GM18907 (cell line): ENCODE data around the gene MYO1A.
A peak's percentile ranks its signal among the peaks of the same experiment; 100 is the strongest.

ENCODE experiments used
- ATAC-seq: cut with Tn5 transposase; IDR thresholded peaks from one replicate; pipeline ENCODE4 v1.9.1; 2021; ENCODE audit warnings: mild to moderate bottlenecking, moderate library complexity; ENCODE audit not compliant: unreplicated experiment

MYO1A gene

DNA sequence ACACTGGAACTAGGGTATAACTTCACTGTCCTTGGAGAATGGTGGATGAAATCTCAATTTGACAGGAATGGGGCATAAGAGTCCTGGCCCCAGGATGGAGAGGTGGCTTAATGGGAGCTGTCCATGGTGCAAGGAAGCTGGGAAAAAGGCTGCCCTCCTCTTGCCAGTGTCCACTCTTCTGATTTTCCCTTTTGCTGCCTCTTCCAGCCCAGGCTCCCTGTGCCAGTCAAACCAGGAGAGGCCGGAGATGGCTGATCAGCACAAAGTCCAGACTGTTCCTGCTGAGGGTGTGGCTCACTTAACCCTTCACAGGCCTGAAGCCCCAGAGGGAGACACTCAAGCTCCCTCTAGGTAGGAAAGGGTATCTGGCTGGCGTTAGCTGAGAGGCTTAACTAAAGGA is at the start of gene MYO1A:
MYO1A (minus strand) TSS at position 240 of the 400 bp plus-strand sequence. CDS start 1,806 bp downstream, outside the sequence.
- no peak for ATAC-seq

DNA sequence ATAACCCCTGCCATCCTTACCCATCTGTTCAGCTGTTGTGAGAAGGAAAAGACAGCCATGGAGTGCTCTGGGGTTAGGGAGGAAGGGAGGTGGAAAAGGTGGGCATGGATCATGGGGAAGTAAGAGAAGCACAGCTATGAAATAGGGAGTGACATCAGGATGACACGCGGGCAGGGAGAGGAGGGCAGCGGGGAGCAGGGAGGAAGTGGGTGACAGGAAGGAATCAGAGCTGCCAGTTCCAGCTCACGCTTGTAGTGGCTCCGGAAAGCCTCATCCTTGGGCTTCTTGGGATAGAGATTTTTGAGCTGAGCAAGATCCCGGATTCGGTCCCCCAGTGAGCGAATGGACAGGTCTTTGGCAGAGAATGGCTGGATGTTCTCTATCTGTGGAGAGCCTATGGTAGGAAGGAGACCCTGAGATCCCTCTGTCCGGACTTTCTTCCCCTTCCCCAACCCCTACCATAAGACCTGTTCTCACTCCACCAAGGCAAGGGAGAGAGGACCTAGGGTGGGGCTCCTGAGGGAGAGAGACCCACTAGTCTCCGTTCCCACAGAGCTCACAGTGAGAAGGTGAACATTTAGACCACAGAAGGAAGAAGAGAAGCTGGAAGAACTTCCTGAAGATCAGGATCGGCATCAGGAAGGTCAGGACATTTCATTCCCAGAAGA is 49.3 kb upstream of the MYO1A start:
- ATAC-seq, result no peak

DNA sequence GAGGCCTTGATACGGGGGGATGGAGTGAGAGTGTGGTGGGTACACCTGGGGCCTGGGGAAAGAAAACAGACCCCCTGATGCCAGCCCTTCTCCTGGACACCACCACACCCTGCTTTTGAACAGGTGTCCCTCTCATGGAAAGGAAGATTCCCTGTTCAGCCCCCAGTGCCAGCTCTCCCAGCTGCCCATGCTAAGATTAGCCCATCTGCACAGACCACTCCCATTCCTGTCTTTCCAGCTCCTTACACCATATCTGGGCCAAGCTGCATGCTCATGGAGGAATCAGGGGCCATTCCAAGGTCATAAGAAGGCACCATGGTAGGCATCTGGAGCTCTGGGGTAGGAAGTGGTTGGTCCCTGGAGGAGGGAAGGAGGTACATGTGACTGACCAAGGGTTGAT is 48.6 kb upstream of the MYO1A start:
- no peak for ATAC-seq

DNA sequence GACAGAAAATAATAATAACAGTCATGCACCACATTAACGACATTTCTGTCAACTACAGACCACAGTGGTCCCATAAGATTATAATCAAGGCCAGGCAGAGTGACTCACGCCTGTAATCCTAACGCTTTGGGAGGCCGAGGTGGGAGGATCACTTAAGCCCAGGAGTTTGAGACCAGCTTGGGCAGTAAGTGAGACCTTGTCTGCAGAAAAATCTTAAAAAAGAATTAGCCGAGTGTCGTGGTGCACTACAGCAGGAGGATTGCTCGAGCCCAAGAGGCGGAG is 47.6 kb upstream of the MYO1A start:
- ATAC-seq, result no peak

DNA sequence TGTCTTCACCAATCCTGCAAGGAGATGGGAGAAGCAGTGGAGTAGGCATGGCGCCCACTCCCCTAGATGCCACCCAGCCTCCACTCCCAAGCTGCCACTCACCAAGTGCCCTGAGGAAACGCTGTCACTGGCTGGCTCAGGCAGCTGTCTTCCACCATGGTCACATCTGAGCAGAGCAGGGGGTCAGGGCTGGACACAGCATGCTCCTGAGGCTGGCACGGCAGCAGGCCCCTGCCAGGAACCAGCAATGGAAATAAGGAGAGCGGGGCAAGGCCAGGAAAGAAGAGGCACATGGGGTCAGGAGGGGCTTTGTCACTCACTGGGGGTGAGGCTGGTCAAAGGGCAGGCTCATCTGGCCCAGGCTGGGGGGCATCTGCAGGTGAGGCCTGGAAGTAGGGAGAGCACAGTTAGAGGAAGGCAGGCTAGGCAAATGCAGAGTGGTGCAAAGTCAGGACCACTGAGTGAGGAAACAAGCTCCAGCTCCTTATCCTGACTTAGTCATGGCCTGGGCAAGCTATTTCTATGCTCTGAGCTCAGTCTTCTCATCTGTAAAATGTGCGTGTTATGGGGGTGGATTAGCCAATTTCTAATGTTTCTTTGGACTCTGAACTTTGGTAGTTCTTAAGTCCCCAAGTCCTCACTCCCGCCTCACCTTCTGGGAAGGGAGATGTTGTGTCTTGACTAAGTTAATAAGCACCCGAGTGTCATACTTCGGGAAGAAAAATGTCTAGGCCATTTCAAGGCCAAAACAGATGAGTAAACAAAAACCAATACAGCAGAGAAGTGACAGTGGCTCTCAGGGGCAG is 47.0 kb upstream of the MYO1A start:
- no peak for ATAC-seq

DNA sequence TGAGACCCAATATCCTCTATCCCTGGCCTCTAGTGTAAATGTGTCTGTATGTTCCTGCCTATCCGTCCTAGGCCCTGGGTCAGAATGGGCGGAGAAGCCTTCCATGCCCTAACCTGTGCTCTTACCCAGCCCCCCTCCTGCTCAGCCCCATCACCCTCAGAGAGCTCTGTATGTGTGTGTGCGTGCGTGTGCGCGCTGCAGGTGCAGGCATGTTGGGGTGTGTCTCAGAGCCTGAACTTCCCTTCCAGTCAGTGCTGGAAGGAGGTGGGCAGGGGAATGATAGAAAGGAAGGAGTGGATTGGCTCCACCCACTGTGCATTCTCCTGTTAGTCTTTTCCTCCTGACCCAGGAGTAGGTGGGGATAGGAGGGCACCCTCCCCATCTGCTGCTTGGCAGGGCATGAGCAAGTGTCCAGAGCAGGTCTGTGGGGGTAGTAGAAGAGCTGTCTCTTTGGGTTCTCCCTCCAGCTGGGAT is 46.2 kb upstream of the MYO1A start:
- ATAC-seq, result no peak

DNA sequence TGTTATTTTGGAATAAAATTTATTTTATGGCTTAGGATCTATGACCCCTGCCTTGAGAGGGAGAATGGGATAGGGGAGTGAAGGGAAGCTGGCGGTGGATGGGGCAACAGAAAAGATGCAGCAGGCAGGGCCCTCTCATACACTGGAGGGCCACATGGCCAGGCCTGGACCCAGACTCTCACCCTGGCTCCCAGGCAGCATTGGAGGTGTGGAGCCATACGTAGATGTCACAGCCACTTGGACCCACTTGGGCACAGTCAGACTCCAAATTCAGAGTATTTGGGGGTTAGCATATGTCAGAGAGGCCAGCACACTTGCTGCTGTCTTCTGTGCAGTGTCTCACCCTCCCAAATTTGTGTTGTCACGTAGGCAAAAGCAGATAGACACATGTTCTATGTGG is 45.5 kb upstream of the MYO1A start:
- ATAC-seq, result no peak

DNA sequence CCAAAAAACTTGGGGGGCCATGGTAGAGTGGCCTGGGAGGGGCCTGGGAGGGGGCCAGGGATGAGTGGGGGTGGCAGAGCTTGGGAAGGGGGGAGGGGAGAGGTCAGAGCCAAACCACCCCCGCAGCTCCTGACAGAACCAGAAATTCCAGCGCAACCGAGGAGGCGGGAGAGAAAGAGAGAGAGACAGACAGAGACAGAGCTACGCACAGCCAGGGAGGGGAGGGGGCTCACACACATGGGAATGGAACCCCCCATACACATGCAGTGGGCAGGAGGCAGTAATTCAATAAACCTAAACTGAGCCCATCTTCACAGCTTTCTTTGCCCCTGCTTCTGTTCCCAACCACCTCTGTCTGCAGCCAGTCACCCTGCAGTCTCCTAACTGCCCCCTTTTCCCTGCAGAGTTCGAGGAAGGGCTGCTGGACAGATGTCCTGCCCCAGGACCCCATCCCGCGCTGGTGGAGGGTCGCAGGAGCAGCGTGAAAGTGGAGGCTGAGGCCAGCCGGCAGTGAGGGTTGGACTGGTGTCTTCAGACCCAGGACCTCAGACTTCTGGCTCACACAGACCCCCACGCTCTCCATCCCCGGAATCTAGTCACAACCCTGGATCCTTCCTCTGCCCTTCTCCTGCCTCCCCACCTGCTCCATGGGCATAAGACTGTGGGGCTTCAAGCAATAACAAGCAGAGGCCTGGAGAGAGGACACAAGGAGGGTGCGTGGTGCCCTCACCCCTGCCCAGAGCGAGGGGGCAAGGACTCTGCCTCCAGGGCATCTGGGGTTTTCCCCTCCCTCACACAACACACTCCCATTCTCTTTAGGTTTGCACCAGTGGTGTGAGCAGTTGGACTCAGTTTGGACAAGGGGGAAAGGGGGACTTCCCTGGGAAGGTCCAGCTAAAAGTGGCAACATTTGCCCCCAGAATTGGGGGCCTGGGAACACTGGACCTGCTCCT is 44.6 kb upstream of the MYO1A start:
- no peak for ATAC-seq

DNA sequence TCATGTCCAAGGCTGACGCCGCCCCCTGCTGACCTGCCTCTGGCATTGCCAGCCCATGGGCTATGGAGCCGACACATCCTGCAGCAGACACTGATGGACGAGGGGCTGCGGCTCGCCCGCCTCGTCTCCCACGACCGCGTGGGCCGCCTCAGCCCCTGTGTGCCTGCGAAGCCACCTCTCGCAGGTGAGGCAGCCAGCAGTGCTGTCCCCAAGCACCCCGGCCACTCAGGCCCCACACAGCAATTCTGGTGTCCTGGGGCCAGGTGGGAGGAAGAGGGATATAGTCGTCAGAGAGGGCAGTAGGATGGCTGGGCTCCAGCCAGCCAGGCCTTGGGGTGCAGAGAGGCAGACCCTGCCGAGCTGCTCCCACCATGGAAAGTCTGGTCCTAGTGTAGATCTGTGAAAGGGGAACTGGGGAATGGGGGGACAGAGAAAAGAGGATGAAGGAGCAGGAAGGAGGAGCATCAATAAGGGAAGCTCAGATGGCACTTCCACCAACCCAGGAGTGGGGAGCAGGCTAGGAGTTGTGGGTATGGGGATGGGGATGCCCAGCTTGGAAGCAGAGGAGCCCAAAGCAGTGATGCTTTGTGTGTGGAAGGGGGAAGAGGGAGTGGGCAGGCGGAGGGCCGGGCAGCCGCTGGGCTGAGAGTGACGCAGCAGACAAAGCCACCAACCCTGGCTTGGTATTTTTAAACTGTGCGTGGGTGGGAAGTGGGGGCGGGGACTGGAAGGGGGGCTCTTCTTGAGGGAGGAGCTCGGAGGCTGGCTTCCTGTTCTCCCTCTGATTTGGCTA is 43.7 kb upstream of the MYO1A start:
- ATAC-seq, result no peak

DNA sequence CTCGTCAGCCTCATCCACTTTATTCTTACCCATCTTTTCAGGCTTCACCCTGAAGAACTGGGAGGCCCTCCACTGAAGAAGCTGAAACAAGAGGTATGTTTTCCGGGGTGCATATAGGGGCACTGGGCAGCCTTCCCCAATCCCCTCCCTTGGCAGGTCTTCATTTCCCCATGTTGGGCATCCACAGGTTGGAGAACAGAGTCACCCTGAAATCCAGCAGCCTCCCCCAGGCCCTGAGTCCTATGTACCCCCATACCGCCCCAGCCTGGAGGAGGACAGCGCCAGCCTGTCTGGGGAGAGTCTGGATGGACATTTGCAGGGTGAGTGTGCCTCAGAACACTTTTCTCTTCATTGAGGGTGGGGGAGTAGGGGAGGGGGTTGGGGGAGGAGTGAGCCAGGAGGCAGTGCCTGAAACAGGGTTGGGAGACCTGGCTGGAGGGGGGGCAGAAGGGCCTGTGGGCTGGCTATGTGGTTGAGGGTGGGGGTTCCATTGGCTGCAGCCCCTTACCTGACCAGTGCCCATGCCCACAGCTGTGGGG is 43.0 kb upstream of the MYO1A start:
- ATAC-seq, result no peak

DNA sequence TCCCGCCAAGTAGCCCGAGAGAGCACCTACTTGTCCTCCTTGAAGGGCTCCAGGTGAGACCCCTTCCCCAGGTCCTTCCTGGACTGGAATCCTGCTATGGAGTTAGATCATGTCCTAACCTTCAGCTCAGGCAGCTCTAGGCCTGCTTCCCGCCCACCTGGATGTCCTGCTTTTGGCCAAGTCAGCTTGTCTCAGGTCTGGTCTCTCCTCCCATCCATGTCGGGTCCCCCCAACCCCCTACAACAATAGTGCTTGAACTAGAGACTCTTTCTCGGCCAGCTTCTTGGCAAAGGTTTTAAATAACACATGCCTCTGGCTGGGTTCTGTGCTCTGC is 42.6 kb upstream of the MYO1A start:
- ATAC-seq, result no peak

DNA sequence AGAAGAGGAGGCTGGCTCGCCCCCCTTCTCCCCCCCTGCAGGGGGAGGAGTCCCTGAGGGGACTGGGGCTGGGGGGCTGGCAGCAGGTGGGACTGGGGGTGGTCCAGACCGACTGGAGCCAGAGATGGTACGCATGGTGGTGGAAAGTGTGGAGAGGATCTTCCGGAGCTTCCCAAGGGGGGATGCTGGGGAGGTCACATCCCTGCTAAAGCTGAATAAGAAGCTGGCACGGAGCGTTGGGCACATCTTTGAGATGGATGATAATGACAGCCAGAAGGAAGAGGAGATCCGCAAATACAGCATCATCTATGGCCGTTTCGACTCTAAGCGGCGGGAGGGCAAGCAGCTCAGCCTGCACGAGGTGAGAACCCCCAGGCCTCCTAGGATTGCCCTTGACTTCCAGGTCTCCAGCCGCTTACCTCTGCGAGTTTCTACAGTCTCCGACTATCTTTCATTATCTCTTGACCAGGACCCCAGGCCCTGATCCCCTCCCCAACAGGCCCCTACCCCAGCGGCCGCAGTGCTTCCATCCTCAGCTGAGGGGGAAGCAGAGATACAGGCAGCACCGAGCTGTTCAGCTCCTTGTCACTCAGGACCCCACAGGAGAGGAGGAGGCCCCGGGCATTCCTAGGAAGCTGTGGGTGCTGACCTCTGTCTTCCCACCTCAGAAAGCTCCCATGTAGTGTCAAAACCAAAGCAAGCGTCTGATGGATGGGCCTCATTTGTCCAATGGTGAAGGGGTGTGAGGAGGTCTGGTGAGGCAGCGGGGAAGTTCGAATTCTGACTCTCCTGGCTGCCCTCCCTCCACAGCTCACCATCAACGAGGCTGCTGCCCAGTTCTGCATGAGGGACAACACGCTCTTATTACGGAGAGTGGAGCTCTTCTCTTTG is 42.0 kb upstream of the MYO1A start:
- no peak for ATAC-seq

DNA sequence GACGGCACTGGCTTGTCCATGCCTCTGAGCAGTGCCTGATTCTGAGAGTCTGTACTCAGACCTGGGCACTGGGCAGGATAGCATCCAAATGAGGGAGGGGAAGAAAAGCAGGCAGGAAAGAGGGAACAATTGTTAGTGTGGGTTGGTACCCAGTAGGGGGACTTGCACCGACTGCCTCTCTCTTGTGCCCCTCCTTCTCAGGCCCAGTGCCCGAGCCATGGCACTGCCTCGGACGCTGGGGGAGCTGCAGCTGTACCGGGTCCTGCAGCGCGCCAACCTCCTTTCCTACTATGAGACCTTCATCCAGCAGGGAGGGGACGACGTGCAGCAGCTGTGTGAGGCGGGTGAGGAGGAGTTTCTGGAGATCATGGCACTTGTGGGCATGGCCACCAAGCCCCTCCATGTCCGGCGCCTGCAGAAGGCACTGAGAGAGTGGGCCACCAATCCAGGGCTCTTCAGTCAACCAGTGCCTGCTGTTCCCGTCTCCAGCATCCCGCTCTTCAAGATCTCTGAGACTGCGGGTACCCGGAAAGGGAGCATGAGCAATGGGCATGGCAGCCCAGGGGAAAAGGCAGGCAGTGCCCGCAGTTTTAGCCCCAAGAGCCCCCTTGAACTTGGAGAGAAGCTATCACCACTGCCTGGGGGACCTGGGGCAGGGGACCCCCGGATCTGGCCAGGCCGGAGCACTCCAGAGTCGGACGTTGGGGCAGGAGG is 41.2 kb upstream of the MYO1A start:
- ATAC-seq, result no peak

DNA sequence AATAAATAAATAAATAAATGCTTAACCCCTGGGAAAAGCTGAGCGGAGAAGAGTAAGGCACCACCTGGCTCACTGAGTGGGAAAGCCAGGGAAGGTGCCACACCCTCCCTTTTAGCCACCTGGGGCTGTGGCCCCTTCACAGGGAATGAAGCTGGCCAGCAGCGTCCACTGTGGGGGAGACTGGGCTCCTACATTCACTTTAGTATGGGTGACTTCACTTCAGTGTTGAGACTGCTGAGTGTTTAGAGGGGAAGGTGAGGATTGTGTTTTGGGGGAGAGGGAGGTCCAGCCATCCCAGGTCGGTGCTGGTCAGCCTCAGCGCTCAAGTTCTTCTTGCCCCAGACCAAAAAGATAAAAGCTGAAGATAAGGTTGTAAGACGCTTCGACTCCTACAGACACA is 40.6 kb upstream of the MYO1A start:
- no peak for ATAC-seq

DNA sequence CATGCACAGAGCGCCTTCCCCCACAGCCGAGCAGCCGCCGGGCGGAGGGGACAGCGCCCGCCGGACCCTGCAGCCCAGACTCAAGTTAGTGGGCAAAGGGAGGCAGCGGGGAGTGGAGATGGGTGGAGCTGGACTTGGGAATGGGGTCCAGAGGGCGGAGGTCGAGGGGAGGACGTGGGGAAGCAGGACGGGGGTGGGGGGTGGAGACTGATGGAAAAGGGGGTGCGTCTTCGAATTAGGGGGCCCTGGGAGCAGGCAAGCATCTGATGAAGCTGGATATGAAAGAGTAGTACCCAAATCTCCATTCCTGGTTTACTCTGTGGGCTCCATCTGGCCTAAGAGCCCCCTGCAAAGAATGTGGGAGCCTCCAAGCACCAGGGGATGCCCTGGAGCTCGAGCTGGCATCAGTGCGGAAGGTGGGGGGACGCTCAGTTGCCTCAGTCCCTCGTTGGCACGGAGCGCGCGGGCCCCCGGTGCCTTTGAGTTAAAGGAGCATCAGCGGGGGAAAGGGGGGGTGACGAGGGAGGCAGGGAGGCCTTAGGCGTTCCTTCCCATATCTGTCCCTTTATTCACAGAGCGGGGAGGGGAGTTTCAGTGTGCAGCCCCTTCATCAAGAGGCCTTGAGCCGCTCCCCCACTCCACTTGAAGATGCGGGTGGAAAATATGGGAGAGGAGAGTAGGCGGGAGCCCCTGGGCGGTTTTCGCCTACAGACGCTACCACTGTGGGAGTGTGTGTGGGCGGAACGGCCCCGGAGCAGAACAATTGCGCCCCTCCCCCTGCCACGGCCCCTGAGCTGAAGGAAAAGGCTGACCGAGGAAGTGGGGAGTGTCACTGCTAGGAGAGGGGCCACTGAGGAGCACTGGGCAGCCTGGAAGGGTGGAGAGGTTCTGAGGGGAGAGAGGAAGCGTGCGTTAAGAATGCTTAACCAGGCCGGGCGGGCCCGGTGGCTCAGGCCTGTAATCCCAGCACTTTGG is 39.6 kb upstream of the MYO1A start:
- ATAC-seq, result no peak

DNA sequence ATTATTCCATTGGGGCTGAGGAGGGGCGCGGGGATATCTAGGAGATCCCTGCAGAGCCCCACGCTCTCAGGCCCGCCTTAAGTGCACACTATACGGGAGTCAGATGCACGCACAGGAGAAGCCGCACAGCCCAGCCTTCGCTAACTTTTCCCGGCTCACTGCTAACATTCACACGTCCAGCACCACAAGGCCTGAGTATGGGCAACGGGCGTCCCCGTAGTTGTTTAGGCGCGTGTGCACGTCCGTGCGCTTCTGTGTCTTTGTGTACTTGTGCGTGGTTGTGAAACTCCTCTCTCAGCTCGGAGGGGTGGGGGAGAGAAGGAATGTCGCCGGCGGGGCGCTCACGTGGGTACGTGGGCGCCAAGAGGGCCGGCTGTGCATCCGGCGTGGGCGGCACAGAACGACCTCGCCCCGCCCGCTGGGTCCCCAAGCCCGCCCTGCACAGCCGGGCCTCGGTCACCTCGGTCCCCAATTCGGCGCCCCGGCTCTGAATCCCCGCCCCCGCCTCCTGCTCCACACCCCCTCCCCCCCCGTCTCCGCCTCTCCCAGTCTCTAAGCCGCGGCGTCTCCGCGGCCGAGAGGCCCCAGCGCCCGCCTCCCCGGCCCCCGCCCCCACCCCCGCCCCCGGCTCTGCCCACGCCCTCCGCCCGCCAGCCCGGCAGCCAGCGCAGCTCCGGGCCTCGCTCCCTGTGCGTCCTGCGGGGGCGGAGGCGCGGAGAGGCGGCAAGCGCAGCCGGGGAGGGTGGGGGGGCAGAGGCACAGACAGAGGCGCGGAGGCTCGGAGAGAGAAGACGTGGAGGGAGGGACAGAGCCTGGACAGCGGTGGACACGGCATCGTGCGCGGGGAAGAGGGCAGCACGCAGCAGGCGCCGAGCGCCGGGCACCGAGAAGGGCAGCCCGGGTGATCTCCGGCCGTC is 38.7 kb upstream of the MYO1A start, which contains the start of gene NAB2:
NAB2 (plus strand) TSS at position 761 of the 917 bp plus-strand sequence. CDS start 158 bp downstream, outside the sequence.
- ATAC-seq, result peak; percentile 65
